Osteocyte (in vitro differentiated cells): ENCODE data around the gene LRCH1. TPM values are rescaled to one million over a fixed set of nuclear protein-coding genes. Genes with fewer than 3 reads are reported as not detected.
A peak's percentile ranks its signal among the peaks of the same experiment; 100 is the strongest.

Experiments
- DNase-seq: peaks from one replicate; pipeline ENCODE4 v3.0.0; 2021; ENCODE audit warnings: mixed read lengths; ENCODE audit not compliant: unreplicated experiment; ENCODE audit errors: extremely low spot score
- H3K27ac Mint-ChIP-seq: one replicate; pipeline ENCODE4 v1.8.0; 2021; ENCODE audit warnings: mild to moderate bottlenecking, mixed read lengths; ENCODE audit not compliant: unreplicated experiment
- H3K27me3 Mint-ChIP-seq: one replicate; pipeline ENCODE4 v1.8.0; 2021; ENCODE audit warnings: mixed read lengths; ENCODE audit not compliant: unreplicated experiment
- H3K36me3 Mint-ChIP-seq: one replicate; pipeline ENCODE4 v1.8.0; 2021; ENCODE audit warnings: mixed read lengths; ENCODE audit not compliant: unreplicated experiment
- H3K4me1 Mint-ChIP-seq: one replicate; pipeline ENCODE4 v1.8.0; 2021; ENCODE audit warnings: mixed read lengths; ENCODE audit not compliant: unreplicated experiment
- H3K4me3 Mint-ChIP-seq: one replicate; pipeline ENCODE4 v1.8.0; 2021; ENCODE audit warnings: mild to moderate bottlenecking, moderate library complexity, mixed read lengths; ENCODE audit not compliant: unreplicated experiment
- H3K9me3 Mint-ChIP-seq: one replicate; pipeline ENCODE4 v1.8.0; 2021; ENCODE audit warnings: mixed read lengths; ENCODE audit not compliant: unreplicated experiment
- CTCF ChIP-seq: fragments of 200-600 bp; sonication (generic); IDR thresholded peaks from 2 replicates; pipeline ENCODE4 v1.5.0; 2021; ENCODE audit warnings: antibody characterized with exemption, mild to moderate bottlenecking, moderate library complexity
- total RNA-seq: library from RNA; stranded (reverse); gene quantifications from 2 replicates; pipeline ENCODE4 v1.2.1, GENCODE V29; 2021

LRCH1 gene
- total RNA-seq, 1 donor from 2014 or later, result 13.9 TPM

GRCh38 chr13:46592385-46592784, 39.4 kb downstream of the LRCH1 start:
- TF ChIP-seq CTCF, result no peak
- H3K27me3 Mint-ChIP-seq, result no peaks in the 10 kb centered on the region
- H3K4me1 Mint-ChIP-seq, result peaks cover 58% of the 10 kb centered on the region
- no peak overlapping the region for H3K27ac Mint-ChIP-seq
- H3K9me3 Mint-ChIP-seq, result no peaks in the 10 kb centered on the region
- no peak overlapping the region for H3K4me3 Mint-ChIP-seq
- H3K36me3 Mint-ChIP-seq, result no peaks in the 10 kb centered on the region
- DNase-seq, result no peak

- H3K27me3 Mint-ChIP-seq, result no peaks in the 10 kb centered on the region
- H3K4me3 Mint-ChIP-seq, result no peak overlapping the region
- no peaks in the 10 kb centered on the region for H3K36me3 Mint-ChIP-seq
- no peaks in the 10 kb centered on the region for H3K9me3 Mint-ChIP-seq
- no peak for DNase-seq
- H3K27ac Mint-ChIP-seq, result no peak overlapping the region
- TF ChIP-seq CTCF, result no peak
- H3K4me1 Mint-ChIP-seq, result peaks cover 56% of the 10 kb centered on the region
Measured at GRCh38 chr13:46593398-46593797, 40.4 kb downstream of the LRCH1 start.

GRCh38 chr13:46594374-46595078, 41.6 kb downstream of the LRCH1 start:
- no peaks in the 10 kb centered on the region for H3K36me3 Mint-ChIP-seq
- H3K4me1 Mint-ChIP-seq, result peaks cover 59% of the 10 kb centered on the region
- H3K4me3 Mint-ChIP-seq, result no peak overlapping the region
- TF ChIP-seq CTCF, result no peak
- H3K27me3 Mint-ChIP-seq, result no peaks in the 10 kb centered on the region
- H3K9me3 Mint-ChIP-seq, result peaks cover 4% of the 10 kb centered on the region
- DNase-seq, result no peak
- peak overlapping the region; percentile 46 for H3K27ac Mint-ChIP-seq

GRCh38 chr13:46595136-46595884, 42.3 kb downstream of the LRCH1 start:
- H3K4me1 Mint-ChIP-seq, result peaks cover 63% of the 10 kb centered on the region
- H3K36me3 Mint-ChIP-seq, result no peaks in the 10 kb centered on the region
- H3K9me3 Mint-ChIP-seq, result peaks cover 4% of the 10 kb centered on the region
- no peaks in the 10 kb centered on the region for H3K27me3 Mint-ChIP-seq
- peak overlapping the region; percentile 86 for H3K27ac Mint-ChIP-seq
- TF ChIP-seq CTCF, result no peak
- no peak for DNase-seq
- H3K4me3 Mint-ChIP-seq, result no peak overlapping the region

GRCh38 chr13:46595885-46596275, 42.9 kb downstream of the LRCH1 start:
- no peak for TF ChIP-seq CTCF
- Mint-ChIP-seq H3K36me3 (no peaks in the 10 kb centered on the region), H3K4me3 (no peak overlapping the region), H3K9me3 (peaks cover 4% of the 10 kb centered on the region), H3K27me3 (no peaks in the 10 kb centered on the region), H3K4me1 (peaks cover 66% of the 10 kb centered on the region), H3K27ac (peak overlapping the region; percentile 86)
- DNase-seq, result no peak
